Measurements from ENCODE around the gene S100A13. TPM values are rescaled to one million over a fixed set of nuclear protein-coding genes. Genes with fewer than 3 reads are reported as not detected.
"Not testable (repeated sequence)": the region's sequence is repeated elsewhere in the genome, so short reads cannot be mapped to it uniquely, and the experiment has no call there.

The S100A13 gene
- 52.5 TPM for total RNA-seq

DNA sequence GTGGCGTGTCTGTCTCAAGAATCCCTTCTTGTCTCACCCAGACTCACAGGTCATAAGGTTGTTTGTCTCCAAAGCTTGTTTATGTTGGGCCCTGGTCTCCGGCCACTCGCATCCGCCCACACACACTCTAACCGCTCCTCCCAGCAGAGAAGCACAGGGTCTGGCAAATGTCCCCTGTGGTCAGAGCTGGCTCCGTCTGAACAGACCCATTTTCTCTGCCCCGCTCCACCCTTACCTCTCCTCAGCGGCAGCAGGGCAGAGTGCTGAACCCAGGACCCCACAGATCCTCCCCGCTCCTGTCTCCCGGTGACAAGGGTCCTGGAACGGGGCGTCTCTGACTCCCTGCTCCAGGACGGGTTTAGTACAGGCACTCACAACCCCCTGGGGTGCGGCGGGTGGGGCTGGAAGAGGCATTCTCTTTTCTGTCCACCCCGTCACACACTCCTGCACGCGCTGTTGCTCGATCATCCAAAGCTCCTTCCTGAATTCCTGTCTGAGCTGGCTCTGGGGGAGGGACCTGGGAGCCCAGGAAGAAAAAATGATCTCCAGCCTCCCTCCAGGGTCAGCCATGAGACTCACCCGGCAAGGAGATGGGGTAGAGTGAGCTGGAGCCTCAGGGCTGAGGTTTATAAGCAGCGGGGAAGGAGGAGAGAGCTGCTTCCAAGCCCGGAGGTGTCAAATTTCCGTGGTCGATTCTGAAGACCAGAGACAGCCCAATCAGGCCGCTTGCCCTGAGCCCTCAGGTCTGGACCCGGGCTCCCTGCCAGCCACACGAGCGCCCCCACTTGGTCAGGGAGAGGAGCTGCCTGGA, at the start of gene S100A13:
S100A13 (minus strand) TSS at position 602 of the 811 bp plus-strand sequence. CDS start 1,033 bp downstream, outside the sequence.
- peak; percentile 79 for ATAC-seq

DNA sequence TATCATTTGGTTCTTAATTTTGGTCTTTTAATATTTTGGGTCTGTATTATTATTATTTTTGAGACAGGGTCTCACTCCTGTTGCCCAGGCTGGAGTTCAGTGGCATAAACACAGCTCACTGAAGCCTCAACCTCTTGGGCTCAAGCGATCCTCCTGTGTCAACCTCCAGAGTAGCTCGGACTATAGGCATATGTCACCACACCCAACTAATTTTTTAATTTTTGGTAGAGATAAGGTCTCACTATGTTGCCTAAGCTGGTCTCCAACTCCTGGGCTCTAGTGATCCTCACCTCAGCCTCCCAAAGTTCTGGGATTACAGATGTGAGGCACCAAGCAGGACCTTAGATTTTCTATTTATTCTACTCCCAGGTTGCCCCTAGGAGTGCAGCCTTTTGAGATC, 46.2 kb upstream of the S100A13 start:
- no peak for ATAC-seq

DNA sequence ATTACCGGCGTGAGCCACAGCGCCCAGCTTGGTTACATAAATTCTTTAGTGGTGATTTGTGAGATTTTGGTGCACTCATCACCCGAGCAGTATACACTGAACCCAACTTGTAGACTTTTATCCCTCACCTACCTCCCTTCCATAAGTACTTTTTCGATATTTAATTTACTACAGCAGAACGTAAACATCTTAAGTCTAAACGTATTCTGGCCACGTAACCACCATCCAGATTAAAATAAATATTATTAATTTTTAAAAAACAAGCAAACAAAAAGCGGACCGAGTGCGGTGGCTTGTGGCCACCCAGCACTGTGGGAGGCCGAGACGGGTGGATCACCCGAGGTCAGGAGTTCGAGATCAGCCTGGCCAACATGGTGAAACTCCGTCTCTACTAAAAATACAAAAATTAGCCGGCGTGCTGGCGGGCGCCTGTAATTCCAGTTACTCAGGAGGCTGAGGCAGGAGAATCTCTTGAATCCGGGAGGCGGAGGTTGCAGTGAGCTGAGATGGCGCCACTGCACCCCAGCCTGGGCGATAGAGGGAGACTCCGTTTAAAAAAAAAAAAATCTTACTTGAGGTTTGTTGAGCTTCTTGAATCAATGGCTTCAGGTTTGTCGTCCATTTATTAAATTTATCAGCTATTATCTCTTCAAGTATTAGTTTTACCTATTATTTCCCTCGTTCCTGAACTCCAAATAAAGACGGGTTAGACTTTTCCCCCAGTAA, 44.5 kb upstream of the S100A13 start:
- not testable (repeated sequence) for ATAC-seq

DNA sequence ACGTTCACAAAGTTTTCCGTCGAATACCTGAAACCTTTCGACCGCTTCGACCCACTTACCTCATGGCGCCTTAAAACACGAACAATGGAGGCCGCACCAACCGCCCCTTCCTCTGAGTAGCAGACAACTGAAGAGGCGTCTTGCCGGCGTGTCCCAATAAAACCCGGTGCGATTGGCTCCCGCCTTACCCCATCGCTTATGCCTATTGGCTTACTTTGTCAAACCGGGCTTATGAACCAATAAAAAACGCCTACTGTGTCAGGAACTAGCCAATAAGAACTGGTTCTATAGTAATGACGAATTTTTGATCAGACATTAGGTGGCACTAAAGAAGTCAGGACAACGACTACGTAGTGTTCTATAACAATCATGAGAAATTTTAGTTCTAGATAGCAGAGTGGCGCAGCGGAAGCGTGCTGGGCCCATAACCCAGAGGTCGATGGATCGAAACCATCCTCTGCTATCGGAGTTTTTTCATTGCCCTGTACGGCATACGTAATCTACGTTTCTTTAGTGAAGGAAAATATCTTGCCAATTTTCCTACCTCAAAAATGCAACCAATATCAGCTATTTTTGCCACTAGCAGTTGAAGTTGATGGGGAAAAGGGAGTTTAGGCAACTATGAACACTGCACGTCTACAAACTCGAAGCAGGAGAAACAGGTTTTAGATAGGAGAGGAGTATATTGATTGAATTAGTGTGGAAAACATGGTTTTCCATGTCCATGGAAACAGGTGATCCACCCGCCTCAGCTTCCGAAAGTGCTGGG, 43.7 kb upstream of the S100A13 start, which contains the start of gene ILF2:
ILF2 (minus strand) TSS at position 135 of the 769 bp plus-strand sequence; CDS start at position 64, 71 bp downstream.
- ATAC-seq, result peak; percentile 97

DNA sequence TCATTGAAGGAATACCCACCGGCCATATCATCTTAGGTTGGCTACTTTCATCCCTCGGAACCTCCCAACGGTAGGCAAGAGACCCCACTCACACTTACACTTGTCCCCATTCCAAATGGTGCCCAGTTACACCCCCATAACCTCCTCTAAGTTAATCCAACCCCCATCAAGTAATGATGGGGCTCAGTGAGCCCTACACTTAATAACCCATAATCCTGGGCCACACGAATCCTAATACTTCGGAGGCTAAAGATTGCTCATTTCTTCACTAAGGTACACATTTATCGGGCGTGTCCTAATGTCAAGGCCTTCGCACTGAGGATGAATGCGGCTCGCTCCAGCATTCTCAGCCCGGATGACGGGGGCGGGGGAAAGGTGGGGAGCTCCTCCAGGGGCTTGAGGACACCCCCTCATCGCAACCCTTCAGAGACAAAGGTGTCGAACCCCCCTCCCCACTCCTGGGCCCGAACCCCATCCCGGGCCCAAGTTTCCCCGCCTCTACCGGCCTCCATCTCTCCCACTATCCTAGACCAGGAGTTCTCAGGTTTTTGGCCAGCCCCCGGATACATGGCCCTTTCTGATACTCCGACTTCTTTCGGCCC, 43.1 kb upstream of the S100A13 start:
- peak; percentile 15 for ATAC-seq

DNA sequence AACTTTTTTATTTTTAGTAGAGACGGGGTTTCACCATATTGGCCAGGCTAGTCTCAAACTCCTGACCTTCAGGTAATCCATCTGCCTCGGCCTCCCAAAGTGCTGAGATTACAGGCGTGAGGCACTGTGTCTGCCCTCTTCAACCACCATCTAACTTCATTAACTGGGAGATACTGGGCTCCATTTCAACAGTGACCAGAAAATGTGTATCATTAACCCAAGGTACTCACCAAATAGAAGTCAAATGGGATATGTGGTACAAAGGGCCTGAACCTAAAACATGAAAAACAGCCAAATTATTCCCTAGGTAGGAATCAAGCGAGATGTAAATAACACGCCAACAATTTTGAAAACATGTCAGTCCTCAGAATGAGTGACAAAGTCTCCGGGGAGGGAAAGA, 42.3 kb upstream of the S100A13 start:
- ATAC-seq, result no peak

DNA sequence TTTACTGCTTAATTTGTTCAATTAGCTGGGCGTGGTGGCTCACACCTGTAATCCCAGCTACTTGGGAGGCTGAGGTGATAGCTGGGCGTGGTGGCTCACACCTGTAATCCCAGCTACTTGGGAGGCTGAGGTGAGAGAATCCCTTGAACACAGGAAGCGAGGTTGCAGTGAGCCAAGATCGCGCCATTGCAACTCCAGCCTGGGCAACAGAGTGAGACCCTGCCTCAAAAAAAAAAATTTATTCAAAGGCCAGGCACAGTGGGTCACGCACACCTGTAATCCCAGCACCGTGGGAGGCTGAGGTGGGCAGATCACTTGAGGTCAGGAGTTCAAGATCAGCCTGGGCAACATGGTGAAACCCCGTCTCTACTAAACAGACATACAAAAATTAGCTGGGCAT, 41.4 kb upstream of the S100A13 start:
- not testable (repeated sequence) for ATAC-seq

DNA sequence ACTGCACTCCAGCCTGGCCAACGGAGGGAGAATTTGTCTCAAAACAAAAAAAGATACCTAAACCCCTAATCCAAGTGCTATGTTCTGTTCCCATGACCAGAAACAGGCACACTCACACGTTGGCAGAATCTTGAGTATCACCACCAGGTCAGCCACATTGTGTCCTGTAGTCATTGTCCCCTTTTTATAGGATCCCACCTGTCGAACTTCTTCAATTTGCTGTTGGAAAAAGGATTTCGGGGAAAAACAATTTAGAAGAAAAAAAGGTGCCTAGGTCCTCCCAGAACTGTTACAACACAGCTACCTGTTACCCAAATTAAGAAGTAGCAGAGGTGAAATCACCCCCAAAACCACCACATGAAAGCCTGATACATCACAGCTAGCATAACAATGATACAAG, 40.1 kb upstream of the S100A13 start:
- no peak for ATAC-seq

DNA sequence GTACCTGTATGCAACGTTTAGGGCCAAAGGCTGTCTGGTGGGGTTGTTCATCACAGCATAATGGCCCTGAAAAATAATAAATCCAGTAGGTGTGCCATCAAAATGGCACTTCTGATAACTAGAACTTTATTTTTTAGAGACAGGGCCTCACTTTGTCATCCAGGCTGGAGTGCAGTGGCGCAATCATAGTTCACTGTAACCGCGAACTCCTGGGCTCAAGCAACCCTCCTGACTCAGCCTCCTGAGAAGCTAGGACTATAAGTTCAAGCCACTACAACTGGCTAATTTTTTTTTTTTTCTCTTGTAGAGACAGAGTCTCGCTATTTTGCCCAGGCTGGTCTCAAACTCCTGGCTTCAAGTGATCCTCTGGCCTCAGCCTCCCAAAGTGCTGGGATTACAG, 35.9 kb upstream of the S100A13 start:
- ATAC-seq, result no peak

DNA sequence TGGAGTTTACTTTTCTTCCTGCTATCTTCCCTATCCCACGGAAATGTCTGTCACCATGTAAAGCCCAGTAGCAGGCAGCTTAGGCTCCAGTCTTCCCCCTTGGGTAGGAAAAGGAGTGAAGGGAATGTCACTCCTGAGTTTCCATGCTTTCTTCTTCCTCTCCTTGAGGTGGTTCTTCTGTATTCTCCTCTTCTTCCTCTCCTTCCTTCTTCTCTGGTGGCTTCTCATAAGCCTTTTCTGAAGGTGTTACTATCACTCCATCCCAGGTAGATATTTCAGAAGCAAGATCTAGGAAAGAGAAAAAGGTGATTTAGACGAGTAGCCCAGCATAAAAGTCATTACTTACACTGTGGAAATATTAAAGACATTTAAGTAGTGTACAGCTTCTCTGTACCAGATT, 35.0 kb upstream of the S100A13 start:
- ATAC-seq, result no peak

DNA sequence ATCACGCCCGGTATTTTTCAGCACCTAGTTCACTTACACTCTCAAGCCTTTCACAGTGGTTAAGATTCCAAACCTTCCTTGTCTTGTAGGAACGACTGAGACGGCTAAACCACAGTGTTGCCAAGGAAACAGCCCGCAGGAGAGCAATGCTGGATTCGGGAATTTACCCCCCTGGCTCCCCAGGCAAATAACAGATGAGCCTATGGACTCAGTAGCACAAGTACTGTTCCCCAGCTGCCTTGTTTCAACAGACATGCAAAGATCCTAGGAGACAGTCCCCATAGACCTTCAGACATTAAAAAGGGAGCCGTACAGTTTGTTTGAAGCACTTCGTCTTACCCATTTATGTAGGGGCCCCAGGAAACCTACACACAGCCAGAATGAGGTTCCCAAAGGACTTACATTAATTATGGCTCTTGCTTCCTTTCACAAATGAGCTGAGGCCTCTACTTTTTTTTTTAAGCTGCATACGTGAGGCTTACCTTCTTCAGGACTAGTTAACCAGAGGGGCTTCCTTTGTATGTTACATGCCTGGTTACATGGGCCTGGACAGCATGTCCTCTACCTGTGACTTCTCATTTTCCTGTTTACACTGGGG, 33.9 kb upstream of the S100A13 start:
- no peak for ATAC-seq

DNA sequence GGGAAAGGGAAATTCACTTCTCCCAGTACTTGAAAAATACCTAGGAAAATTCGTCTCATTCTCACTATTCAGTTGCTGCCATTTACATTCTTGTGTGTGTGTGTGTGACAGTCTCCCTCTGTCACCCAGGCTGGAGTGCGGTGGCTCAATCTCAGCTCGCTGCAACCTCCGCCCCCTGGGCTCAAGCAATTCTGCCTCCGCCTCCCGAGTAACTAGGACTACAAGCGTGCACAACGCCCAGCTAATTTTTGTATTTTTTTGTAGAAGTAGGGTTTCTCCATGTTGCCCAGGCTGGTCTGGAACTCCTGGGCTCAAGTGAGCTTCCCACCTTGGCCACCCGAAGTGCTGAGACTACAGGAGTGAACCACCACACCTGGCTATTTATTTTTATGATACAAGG, 32.4 kb upstream of the S100A13 start:
- no peak for ATAC-seq

DNA sequence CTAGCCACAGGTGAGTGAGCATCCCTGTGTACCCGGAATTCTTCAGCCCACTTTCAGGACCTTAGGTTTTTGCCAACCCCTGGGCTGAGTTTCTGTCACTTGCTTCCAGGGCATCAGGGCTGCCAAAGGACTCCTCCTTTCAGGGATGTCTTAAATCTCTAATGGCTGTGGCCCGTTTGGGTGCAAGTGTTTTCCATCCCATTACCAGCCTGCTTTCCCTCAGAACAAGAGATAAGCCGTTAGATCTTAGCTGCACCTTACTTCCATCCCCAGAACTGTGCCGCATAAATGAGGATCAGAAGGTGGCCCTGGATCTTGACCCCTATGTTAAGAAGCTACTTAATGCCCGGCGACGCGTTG, 31.9 kb upstream of the S100A13 start:
- ATAC-seq, result peak; percentile 1

DNA sequence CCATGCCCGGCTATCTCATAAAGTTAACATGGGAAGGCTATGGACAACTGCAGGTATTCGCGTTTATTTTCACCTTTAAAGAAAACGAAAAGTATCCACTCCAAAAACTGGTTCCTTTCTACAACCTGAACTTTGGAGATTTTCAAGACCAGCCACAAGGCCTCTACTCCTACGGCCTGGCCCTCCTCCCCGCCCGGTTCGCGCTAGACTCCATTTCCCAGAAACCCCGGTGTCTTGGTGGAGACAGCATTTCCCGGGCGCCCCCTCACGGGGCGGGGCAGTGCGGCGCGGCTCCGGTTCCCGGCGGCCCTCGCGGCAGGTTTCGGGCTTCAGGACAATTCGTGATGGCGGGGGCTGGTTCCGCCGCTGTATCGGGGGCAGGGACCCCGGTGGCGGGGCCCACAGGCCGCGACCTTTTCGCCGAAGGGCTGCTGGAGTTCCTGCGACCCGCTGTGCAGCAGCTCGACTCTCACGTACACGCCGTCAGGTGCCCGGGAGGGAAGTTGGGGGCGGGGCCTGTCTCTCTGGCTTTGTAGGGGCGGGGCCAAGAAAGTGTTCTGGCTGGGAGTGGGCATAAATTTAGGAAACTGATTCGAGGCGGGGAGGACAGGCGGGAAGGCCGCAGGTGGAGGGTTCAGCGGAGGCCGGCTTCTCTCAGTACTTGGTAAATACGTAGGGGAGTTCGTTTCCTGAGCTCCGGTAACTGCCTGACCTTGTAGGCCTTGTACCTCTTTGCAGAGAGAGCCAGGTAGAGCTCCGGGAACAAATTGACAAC, 31.3 kb upstream of the S100A13 start, which contains the start of gene SNAPIN:
SNAPIN (plus strand) TSS at position 304 of the 775 bp plus-strand sequence; CDS start at position 345, 41 bp downstream.
- ATAC-seq, result peak; percentile 94

DNA sequence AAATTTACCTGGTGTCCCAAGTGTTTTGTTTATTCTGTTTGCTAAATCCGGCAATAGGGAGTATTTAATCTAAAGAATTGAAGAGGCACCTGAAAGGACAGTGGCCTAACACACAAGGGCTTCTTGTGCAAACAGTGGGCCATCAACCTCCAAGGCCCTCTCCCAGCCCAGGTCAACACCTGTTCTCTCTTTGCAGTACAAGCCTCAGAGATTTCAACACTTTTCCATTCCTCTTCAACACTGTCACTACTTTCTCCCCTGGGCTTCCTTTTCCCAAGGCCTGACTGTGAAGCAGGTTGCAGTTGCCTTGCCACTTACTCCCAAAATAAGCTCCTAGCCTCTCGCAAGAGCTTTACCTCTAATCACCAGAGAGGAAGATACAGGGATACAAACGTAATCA, 28.0 kb upstream of the S100A13 start:
- no peak for ATAC-seq

DNA sequence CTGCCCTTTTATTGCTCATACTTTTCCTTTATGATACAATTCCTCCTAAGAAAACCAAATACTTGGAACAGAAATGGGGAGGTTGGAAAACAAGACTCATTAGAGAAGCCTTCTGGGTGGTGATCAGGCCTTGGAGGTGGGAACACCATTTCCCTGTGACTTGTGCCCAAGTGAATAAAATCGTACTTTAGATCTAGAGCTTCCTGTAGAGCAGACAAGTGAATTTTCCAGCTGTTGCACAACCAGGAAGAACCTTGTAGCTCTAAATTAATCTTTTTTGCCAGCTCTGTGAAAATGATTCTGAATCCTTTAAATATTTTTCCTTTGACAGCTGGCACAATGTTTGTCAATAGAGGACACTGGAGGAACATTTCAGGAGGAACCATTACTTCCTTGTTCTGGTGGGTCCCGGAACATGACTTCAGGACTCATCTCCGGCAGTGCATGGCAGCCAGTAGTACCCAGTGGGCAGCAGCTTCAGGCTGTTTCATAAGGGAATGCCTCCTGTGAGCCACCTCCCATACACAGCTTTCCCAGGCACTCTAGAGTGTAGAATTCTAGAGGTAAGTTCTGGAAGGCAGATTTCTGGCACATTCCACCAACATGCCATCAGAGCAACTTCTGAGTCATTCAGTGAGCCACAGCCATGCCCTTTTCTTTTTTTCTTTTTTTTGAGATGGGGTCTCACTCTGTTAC, 25.6 kb upstream of the S100A13 start:
- peak; percentile 60 for ATAC-seq

DNA sequence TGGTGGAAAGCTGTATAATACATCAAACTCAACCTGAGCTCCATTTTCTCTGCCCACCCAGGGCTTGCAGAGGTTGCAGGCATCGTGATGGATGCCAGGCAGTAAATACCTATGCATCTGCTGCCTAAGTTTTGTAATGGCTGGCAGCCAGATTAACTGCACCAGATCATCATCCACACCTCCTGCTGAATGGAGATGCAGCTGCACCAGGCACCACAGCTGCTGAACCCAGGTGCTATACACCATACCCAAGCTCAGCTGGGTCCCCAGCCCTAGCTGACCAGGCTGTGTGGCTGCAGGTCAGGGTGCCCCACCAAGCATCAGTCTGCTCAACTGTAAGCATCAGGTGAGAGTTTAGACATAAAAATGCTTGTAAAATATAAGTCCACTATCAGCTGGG, 24.5 kb upstream of the S100A13 start:
- no peak for ATAC-seq

DNA sequence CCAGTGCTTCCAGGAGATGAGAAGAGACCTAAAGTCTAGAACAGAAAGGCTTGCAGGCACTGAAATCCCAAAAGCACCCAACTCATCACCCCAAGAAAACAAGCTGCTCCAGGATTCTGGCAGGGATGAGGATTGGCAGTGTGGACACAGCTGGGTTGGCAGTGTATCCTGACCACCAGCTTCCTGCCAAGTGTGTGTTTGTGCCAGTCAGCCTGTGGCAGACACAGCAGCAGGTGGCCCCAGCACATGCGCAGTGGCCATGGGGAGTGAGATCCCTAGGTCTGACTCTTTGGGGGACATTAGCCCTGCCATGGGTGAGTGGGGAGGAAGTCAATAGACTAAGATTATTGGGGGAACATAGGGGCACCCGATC, 22.5 kb upstream of the S100A13 start:
- ATAC-seq, result peak; percentile 2

DNA sequence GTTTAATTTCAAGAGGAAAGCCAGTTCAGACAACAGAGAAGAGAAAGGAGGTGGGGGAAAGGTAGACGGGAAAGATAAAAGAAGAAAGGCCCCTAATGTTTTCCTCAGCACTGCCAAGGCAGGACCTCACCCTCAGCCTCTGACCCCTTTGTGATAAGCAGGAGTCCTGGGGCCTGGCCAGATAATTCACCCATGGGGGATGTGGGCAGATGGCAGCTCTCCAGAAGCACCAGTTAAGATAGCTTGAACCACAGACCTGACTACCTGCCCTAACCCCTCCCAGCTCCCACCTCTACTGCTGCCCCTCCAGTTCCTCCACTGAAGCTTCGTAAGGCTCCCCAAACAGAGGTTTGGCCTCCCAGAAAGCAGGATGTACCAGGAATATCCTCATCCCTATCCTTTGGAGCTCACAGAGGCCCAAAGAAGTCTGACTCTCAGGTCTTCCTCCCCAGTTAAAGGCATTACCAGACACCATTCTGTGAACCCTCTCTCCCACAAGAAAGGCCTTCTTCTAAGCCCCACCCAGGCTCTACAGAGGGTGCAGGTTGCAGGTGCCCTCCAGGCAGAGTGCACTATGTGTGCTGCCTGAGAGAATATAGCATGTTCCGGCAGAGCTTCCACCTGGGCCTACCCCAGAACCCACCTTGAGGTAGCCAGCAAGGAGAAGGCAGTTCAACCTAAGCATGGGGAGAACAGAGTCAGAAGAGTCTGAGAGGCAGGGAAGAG, 22.0 kb upstream of the S100A13 start:
- no peak for ATAC-seq

Measured in esophagus mucosa (tissue), 1 donor.